GM11168 (cell line): ENCODE results near the gene RASSF8.
"Not testable (repeated sequence)": the region's sequence is repeated elsewhere in the genome, so short reads cannot be mapped to it uniquely, and the experiment has no call there.

ENCODE experiments used
- in situ Hi-C: fragments of 300-500 bp; cut with MboI; formaldehyde crosslinking; loops from one replicate; pipeline ENCODE4 v1.12.0; 2022; ENCODE audit warnings: low sequenced_read_pairs; ENCODE audit not compliant: unreplicated experiment

The RASSF8 gene

GRCh38 chr12:26047401-26048226 lies 89.1 kb downstream of the RASSF8 start:
- in situ Hi-C loops: no loop called here

- in situ Hi-C loops: no loop called here
Measured at GRCh38 chr12:26052652-26053051, 94.2 kb downstream of the RASSF8 start.

- in situ Hi-C loops: no loop called here
Measured at GRCh38 chr12:26054383-26054782, 95.9 kb downstream of the RASSF8 start.

- in situ Hi-C loops: no loop called here
Measured at GRCh38 chr12:26055087-26055486, 96.6 kb downstream of the RASSF8 start.

- in situ Hi-C loops: no loop called here
Measured at GRCh38 chr12:26056335-26056734, 97.9 kb downstream of the RASSF8 start.

GRCh38 chr12:26057271-26057670 lies 98.8 kb downstream of the RASSF8 start:
- in situ Hi-C loops: not testable (repeated sequence)

GRCh38 chr12:26058308-26058707 lies 99.8 kb downstream of the RASSF8 start:
- in situ Hi-C loops: no loop called here

- in situ Hi-C loops: no loop called here
Measured at GRCh38 chr12:26058818-26059217, 100.3 kb downstream of the RASSF8 start.

GRCh38 chr12:26062006-26062405 lies 103.5 kb downstream of the RASSF8 start:
- in situ Hi-C loops: no loop called here

- in situ Hi-C loops: no loop called here
Measured at GRCh38 chr12:26062566-26062965, 104.1 kb downstream of the RASSF8 start.

GRCh38 chr12:26065451-26065850 lies 107.0 kb downstream of the RASSF8 start:
- in situ Hi-C loops: no loop called here

- in situ Hi-C loops: no loop called here
Measured at GRCh38 chr12:26068503-26068902, 110.0 kb downstream of the RASSF8 start.

GRCh38 chr12:26069796-26070195 lies 111.3 kb downstream of the RASSF8 start:
- in situ Hi-C loops: no loop called here

GRCh38 chr12:26077915-26078702 lies 119.6 kb downstream of the RASSF8 start:
- in situ Hi-C loops: no loop called here

GRCh38 chr12:26080911-26081310 lies 122.4 kb downstream of the RASSF8 start:
- in situ Hi-C loops: no loop called here

GRCh38 chr12:26086936-26087335 lies 128.5 kb downstream of the RASSF8 start:
- in situ Hi-C loops: no loop called here

GRCh38 chr12:26088998-26089397 lies 130.5 kb downstream of the RASSF8 start:
- in situ Hi-C loops: no loop called here

- in situ Hi-C loops: no loop called here
Measured at GRCh38 chr12:26090836-26091510, 132.5 kb downstream of the RASSF8 start.

GRCh38 chr12:26091822-26092221 lies 133.3 kb downstream of the RASSF8 start:
- in situ Hi-C loops: no loop called here

- in situ Hi-C loops: no loop called here
Measured at GRCh38 chr12:26092346-26093105, 134.0 kb downstream of the RASSF8 start.
